ENCODE data around the gene SOHLH2.

- TF ChIP-seq CTCF (conservative IDR thresholded peaks at IDR 0.05) = no peak
- TF ChIP-seq ZFX (IDR thresholded peaks at IDR 0.05) = no peak
Observed at GRCh38 chr13:36146511-36147269, 67.7 kb downstream of the SOHLH2 start.
